DMS79 treated with DMSO at 0.1 percent for 48 hours (cell line): ENCODE results near the gene SHROOM2.
"Not testable (repeated sequence)": the region's sequence is repeated elsewhere in the genome, so short reads cannot be mapped to it uniquely, and the experiment has no call there.

Experiments
- DNase-seq: peaks from one replicate; lab custom pipeline; 2025; lab: John Stamatoyannopoulos, UW

SHROOM2 gene, protein sequence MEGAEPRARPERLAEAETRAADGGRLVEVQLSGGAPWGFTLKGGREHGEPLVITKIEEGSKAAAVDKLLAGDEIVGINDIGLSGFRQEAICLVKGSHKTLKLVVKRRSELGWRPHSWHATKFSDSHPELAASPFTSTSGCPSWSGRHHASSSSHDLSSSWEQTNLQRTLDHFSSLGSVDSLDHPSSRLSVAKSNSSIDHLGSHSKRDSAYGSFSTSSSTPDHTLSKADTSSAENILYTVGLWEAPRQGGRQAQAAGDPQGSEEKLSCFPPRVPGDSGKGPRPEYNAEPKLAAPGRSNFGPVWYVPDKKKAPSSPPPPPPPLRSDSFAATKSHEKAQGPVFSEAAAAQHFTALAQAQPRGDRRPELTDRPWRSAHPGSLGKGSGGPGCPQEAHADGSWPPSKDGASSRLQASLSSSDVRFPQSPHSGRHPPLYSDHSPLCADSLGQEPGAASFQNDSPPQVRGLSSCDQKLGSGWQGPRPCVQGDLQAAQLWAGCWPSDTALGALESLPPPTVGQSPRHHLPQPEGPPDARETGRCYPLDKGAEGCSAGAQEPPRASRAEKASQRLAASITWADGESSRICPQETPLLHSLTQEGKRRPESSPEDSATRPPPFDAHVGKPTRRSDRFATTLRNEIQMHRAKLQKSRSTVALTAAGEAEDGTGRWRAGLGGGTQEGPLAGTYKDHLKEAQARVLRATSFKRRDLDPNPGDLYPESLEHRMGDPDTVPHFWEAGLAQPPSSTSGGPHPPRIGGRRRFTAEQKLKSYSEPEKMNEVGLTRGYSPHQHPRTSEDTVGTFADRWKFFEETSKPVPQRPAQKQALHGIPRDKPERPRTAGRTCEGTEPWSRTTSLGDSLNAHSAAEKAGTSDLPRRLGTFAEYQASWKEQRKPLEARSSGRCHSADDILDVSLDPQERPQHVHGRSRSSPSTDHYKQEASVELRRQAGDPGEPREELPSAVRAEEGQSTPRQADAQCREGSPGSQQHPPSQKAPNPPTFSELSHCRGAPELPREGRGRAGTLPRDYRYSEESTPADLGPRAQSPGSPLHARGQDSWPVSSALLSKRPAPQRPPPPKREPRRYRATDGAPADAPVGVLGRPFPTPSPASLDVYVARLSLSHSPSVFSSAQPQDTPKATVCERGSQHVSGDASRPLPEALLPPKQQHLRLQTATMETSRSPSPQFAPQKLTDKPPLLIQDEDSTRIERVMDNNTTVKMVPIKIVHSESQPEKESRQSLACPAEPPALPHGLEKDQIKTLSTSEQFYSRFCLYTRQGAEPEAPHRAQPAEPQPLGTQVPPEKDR (N-terminal part only)

DNA sequence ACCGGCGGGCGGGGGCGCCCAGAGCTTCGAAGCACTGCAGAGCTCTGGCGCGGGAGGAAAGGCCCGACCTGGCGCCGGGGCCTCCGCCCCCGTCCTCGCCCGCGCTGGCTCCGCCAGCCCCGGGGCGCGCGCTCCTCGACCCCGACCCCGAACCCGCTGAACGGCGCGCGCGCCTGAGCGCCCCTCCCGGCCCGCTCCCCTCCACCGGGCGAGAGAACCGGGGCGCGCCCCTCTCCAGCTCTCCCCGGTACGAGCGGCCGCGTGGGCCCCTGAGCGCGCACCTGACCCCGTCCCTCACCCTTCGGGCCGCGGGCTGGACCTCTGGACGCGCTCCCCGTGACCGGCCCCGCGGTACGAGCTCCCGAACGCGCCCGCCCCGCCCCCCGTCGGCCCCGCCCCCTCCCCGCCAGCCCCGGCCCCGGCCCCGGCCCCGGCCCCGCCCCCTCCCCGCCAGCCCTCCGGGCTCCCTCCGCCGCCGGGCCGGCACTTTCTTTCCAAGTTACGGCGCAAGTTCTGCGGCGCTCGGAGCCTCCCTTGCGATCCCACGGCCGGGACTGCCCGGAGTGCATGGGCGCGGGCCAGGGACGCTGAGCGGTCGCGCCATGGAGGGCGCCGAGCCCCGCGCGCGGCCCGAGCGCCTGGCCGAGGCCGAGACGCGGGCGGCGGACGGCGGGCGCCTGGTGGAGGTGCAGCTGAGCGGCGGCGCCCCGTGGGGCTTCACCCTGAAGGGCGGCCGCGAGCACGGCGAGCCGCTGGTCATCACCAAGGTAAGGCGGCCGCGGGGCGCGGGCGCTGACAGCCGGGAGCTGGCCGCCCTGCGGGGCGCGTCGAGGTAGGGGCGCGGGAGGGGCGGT is at the start of gene SHROOM2:
Gene SHROOM2, plus strand, starts transcription at position 486 of the 854 bp plus-strand sequence. Its CDS starts 117 bp downstream, at position 603.
- DNase-seq, result no peak

DNA sequence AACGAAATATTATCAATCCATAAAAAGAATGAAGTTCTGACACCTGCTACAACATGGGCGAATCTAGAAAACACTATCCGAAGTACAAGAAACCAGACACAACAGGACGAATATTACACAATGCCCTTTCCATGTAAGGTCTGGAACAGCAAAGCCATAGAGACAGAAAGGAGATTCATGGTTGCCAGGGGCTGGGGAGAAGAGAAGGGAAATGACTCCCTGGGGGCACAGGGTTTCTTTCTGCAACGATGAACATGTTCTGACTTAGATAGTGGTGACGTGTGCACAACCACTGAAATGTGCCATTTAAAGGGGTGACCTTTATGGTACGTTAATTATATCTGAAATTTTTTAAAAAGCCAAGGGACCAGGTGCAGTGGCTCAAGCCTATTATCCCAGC is 48.9 kb upstream of the SHROOM2 start:
- DNase-seq, result no peak

DNA sequence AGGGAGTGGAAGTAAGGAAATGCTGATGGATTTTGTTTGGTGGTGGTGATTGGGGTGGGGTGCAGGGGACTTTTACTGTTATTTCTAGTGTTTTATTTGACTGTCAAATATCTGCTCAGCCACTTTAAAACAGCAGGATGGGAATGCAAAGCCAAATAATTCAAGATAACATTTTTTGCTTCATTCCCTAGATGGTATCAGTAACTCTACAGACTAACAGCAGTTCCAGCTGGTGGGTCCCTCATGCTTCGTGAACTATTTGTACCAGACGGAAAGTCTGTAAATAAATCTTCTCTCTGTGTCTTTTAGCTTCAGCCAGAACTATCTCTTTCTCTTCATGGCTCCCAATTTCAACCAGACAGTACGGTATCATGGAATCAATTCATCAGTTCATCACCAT is 48.1 kb upstream of the SHROOM2 start:
- no peak for DNase-seq

DNA sequence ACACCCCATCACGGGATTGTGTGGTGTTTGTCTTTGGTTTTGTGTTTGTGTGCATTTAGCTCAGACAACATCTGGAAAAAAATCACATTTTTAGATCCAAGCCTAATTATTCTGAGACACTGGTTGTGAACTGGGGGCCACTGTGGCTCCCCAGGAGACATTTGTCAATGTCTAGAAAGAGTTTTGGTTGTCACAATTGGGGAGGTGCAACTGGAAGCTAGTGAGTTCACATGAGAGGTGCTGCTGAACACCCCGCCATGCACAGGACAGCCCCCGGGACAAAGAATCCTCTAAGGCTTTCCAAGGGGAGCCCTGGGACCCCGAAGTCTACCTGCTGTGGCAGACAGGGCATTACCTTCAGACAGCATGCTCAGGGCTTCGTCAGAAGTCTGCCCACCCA is 47.1 kb upstream of the SHROOM2 start:
- DNase-seq, result no peak

DNA sequence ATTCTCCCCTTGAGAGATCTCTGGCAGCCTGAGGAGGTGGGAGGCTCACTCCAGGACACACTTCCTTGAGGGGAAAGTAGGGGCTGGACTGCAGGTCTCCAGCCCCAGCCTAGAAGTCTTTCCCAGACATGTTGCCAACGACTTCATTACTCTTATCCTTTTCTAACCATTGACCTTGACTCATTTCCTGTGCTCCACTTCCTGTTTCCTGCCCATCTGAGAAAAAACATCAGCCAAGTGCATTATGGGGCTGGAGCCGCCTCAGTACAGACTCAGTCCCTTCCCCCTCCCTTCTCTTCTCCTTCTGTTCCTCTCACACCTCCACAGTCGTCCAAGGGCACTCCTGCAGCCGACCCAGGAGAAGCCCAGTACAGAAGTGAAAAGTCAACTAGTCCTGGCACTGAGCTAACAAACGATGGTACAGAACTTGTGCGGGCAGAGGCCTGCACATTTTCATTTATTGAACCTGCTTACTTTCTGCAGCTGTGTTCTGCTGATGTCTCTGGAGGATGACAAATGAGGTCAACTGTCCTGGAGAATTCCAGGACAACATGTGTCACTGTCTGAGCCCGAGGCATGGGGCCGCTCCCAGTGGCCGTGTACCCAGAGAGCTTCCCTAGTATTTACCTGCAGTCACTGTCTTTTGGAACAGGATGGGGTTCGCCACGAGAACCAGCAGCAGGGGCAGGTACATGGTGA is 40.7 kb upstream of the SHROOM2 start:
- no peak for DNase-seq

DNA sequence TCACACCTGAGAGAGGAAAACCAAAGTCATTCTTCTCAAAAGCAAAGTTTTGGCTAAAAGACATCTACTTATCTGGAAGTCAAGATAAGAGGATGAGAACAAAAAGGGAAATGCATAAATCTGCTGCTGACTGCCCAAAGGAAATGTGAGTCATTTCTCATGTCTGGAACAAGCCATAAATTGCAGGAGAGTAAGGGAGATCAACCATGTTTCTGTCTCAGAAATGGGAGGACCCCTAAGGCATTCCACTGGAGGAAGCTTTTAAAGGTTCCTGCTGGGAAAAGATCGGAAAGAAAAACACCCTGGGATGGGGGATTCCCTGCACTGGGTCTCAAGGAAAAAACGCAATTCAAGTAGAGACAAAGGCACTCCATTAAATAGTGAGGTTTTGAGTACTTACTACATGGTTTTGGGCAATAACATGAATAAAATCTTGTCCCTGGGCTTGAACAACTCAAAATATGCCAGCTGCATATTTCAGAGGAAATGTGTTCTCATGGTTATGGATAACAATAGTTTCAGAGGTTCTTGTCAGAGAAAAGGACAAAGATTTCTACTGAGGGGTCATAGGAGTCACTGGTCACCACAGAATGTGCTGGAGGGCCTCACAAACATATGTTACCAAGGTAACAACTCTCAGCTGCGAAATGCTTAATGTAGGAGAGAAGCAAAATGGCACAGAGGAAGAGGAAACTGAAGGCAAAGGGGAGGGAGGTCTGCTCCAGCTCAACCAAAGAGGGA is 39.9 kb upstream of the SHROOM2 start:
- no peak for DNase-seq

DNA sequence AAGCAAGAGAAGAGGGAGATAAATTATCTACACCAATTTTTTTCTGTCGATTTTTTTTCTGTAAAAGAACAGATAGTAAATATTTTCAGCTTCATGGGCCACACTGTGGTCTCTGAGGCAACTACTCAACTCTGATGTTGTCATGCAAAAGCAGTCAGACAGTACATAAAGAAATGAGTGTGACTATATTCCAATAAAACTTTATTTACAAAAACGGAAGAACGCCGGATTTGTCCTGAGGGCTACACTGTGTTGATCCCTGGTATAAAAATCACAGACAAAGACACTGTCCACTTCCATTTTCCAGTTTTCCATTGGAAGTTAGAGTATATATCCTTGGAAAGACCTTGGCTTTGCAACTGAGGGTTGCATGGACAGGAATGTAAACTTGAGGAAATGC is 38.6 kb upstream of the SHROOM2 start:
- DNase-seq, result no peak

DNA sequence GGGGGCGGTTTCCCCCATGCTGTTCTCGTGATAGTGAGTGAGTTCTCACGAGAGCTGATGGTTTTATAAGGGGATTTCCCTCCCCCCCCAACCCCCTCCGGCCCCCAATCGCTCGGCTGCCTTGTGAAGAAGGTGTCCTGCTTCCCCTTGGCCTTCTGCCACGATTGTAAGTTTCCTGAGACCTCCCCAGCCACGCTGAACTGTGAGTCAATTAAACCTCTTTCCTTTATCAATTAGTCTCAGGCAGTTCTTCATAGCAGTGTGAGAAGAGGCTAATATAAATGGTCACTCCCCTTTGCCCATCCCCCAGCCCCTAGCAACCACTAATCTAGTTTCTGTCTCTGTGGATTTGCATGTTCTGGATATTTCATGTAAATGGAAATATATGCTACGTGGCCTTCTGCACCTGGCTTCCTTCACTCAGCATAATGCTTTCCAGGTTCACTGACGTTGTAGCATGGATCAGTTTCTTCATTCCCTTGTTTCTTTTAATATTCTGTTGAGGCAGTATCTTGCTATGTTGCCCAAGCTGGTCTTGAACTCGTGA is 37.0 kb upstream of the SHROOM2 start:
- no peak for DNase-seq

DNA sequence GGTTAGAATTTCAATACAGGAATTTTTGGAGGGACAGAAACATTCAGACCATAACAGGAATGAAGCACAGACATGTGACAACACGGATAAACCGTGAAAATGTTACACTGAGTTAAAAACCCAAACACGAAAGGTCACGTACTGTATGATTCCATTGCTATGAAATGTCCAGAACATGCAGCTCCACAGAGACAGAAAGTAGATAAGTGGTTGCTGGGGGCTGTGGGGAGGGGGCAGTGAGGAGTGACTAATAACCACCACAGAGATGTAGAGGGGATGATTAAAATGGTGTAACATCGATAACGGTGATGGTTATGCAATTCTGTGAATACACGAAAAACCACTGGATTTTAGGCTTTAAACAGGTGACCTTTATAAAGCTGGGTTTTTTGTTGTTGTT is 28.9 kb upstream of the SHROOM2 start:
- DNase-seq, result no peak

DNA sequence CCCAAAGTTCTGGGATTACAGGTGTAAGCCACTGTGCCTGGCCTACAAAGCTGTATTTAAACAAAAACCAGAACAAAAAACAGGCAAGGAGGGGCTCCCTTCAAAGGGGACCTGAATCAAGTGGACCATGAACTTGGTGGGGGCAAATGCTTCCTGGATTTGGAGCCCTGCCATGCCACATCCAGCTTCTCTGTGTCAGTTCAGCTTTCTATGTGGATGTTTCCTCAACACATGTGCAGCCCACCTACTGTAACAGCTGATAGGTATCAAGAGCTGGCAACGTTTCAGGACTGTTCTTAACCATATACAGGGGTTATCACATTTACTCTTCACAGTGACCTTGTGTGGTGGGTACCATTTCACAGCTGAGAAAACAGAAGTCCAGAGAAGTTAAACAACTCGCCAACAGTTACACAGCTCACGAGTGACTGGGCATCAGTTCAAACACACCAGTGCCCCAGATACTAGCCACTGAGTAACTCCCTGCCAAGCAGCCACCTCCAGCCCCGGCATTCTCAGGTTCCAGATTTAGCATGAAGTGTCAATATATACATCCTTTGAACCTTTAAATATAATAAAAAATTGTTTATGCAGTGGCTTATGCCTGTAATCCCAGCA is 28.1 kb upstream of the SHROOM2 start:
- no peak for DNase-seq

DNA sequence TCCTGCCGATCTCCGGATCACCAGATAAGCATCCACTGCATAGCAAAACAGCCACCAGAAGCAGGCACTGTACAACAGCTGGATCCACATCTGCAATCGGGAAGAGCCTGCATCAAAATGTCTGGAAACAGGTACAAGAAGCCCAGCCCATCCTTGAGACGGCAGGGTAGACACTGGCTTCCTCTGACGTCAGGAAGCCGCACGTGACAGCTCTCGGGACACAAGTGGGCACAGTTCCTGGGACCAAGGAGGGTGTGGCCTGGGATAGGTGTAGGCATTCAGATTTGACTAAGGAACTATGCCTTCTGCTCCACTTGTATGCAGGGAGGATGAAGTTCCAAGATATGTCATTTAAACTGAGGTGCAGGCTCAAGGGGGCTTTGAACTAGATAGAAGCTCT is 26.9 kb upstream of the SHROOM2 start:
- DNase-seq, result peak; percentile 4

DNA sequence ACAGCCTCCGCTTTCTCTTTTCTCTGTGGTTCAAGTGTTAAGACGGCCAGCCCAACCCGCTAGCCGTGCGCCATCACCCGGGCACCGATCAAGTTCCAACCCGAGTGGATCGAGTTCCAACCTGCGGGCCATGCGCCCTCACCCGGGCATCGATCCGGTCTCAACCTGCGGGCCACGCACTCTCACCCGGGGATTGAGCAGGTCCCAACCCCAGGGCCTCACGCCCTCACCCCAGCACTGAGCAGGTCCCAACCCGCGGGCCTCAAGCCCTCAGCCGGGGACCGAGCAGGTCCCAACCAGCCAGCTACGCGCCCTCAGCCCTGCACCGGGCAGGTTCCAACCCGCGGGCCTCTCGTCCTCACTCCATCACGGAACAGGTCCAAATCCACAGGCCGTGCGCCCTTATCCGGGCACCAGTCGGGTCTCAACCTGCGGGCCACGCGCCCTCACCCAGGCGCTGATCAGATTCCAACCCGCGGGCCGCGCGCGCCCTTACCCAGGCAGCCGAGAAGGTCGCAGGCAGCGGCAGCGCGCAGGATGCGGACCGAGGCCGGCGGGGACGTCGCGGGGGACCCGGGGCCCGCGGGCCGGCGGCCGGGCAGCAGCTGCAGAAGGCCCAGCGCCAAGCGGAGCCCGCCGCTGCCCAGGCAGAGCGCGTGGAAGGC is 21.0 kb upstream of the SHROOM2 start:
- DNase-seq, result no peak

DNA sequence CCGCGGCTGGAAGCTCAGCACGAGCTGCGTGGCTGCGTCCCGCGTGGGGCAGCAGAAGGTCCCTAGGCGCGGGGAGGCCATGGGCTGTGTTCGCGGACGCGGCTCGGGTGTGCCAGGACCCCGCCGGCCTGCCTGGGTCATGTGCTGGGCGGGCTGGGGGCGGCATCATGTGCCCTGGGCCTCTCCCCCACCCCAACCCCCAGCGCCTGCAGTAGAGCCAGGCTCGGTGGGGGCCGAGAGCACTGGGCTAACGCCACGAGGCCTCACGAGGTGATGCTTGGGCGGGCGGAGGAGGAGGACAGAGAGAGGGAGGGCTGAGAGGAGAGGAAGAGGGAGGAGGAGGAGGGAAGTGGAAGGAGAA is 20.5 kb upstream of the SHROOM2 start, which contains the start of gene GPR143:
Gene GPR143, minus strand, starts transcription at position 111 of the 361 bp plus-strand sequence. Its CDS starts 30 bp downstream, at position 81.
- no peak for DNase-seq

DNA sequence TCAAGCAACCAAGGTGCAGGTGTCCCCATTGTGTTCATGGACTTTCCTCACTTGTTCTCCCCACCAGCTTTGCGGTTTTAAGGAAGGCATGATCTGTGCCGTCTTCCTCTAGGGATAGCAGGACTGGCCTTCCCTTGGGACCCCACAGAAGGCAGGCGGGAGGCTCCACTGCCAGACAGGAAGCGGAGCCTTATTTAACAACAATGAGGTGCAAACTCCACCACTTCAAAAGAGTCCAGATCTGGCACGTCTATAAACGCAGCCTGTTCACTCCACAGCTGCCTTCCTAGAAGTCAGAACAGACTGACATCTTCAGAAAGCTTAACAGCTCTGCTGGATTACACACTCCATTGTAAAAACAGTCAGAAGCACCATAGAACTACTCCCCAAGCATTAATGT is 18.9 kb upstream of the SHROOM2 start:
- no peak for DNase-seq

DNA sequence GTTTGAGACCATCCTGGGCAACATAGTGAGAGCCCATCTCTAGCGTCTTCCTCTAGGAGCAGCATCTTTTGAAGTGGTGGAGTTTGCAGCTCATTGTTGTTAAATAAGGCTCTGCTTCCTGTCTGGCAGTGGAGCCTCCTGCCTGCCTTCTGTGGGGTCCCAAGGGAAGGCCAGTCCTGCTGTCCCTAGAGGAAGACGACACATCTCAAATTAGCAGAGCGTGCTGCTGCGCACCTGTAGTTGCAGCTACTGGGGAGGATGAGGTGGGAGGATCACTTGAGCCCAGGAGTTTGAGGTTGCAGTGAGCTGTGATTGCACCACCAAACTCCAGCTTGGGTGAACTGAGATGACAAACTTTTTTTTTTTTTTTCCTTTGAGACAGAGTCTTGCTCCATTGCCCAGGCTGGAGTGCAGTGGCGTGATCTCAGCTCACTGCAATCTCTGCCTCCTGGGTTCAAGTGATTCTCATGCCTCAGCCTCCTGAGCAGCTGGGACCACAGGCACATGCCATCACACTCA is 17.8 kb upstream of the SHROOM2 start:
- not testable (repeated sequence) for DNase-seq

DNA sequence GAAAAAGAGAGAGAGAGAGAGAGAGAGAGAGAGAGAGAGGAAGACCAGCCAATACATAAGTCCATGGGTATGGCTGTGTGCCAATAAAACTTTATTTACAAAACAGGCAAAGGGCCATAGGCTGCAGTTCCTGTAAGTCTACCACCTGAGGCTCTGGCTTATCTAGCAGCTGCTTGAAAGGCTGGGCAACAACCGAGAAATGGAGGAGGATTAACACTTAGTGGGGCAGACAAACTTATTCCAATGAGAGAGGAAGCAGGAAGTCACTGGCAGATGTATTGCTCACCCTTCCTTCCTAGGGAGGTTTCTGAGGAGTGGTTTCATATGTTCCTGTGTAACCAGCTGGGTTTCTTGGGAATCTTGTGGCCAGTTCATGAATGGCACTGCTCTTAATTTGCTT is 15.9 kb upstream of the SHROOM2 start:
- DNase-seq, result no peak

DNA sequence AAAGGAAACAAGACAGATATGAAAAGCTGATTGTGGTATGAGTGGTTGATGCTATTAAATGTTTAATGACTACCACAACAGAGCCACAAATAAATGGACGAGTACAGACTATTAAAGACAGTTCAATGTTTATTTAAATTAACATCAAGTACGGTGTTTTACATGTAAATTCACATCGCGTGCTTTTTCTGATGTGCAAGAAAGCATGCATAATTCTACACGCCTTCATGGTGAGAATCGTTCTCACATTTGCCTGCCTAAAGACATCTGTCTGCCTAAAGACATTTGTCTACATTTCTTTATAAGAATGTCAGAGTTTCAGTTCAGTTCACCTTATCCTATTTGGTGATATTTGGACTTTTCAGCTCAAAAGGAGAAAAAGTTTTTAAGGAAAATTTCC is 13.3 kb upstream of the SHROOM2 start:
- DNase-seq, result no peak

DNA sequence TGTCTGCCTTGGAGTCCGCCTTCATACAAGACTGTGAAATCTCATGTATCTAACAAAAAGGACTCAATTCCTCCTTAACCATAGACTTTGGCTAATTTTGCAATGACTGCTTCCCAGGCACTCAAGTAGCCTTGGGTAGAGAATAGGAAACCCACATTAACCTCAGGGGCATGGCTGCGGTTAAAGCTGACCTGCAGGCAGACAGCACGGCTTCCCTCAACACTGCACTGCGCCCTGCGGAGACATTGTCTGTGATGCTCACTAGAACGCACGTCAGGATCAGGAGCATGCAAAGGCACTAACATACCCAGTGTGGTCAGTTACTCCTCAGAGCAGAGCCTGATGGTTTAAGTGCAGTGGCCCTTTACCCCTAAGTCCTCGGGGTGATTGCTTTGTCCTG is 10.3 kb upstream of the SHROOM2 start:
- DNase-seq, result no peak
